ENCODE results near the gene ZDHHC11B. TPM values are rescaled to one million over a fixed set of nuclear protein-coding genes. Genes with fewer than 3 reads are reported as not detected.
"Not testable (repeated sequence)": the region's sequence is repeated elsewhere in the genome, so short reads cannot be mapped to it uniquely, and the experiment has no call there.

The ZDHHC11B gene
- total RNA-seq, 4 donors from 2014 or later: 2.2 to 11.7 (median 6.2) TPM

DNA sequence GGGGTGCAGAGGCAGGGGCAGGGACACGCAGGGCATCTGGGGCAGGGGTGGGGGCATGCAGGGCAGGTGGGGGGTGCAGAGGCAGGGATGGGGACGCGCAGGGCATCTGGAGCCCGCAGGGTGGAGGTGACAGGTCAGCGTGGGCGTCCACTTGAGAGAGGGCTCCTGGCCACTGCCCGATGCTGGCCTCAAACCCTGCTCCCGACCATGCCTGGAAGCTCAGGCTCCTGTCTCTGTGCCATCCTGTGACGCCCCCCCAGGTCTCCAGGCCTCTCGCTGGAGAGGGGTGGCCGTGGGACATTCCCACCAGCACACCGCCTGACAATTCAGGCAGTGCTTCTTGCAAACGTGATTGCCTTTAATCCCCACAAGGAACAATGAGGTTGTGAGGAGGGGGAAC is 33.0 kb downstream of the ZDHHC11B start:
- Histone ChIP-seq H3K4me1 (peaks cover 4 to 5% (median 5%) of the 10 kb centered on the region in 4 donors), H3K9me3 (no peaks in the 10 kb centered on the region), H3K27ac (replicated peaks in 1 of 4) (no peak overlapping the region), H3K27me3 (no peaks in the 10 kb centered on the region), H3K4me3 (no peak overlapping the region), H3K36me3 (peaks cover 0 to 25% (median 4%) of the 10 kb centered on the region in 4 donors)
- peak; percentile 2 for DNase-seq (ENCODE audit: extremely low spot score)
- TF ChIP-seq POLR2A (IDR thresholded peaks at IDR 0.05; ENCODE audit: low read depth) (no peak), POLR2AphosphoS5 (IDR thresholded peaks at IDR 0.05) (no peak), EP300 (IDR thresholded peaks at IDR 0.05) (no peak)
- TF ChIP-seq, protein P1, sequence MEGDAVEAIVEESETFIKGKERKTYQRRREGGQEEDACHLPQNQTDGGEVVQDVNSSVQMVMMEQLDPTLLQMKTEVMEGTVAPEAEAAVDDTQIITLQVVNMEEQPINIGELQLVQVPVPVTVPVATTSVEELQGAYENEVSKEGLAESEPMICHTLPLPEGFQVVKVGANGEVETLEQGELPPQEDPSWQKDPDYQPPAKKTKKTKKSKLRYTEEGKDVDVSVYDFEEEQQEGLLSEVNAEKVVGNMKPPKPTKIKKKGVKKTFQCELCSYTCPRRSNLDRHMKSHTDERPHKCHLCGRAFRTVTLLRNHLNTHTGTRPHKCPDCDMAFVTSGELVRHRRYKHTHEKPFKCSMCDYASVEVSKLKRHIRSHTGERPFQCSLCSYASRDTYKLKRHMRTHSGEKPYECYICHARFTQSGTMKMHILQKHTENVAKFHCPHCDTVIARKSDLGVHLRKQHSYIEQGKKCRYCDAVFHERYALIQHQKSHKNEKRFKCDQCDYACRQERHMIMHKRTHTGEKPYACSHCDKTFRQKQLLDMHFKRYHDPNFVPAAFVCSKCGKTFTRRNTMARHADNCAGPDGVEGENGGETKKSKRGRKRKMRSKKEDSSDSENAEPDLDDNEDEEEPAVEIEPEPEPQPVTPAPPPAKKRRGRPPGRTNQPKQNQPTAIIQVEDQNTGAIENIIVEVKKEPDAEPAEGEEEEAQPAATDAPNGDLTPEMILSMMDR (IDR thresholded peaks at IDR 0.05): no peak
- intact Hi-C loops (cut with DNase I): no loop called here
- 72% methylated on average over 13 of the region's 13 CpGs for WGBS

DNA sequence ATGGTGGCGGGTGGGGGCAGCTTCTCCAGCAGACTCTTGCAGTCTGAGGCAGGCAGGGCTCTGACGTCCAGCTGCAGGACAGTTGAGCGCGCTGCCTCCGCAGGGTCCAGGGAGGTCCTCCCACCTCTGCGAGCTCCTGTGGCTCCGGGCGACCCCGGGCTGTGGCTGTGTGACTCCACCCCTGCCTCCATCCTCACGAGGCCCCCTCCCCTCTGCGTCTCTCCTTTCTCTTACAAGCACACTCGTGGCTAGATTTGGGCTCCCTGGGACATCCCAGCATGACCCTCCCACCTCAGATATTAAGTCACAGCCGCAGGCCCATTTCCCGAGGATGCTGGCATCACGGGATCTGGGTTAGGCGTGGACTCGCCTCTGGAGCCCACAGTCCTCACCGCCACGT is 34.3 kb downstream of the ZDHHC11B start:
- H3K4me3 ChIP-seq; H3K9me3 ChIP-seq; intact Hi-C loops (cut with DNase I); H3K27ac ChIP-seq (replicated peaks in 1 of 4); H3K27me3 ChIP-seq; H3K4me1 ChIP-seq: not testable (repeated sequence)
- peak; percentile 4 for DNase-seq (ENCODE audit: extremely low spot score)
- 84% methylated on average over 19 of the region's 19 CpGs for WGBS
- peaks cover 6 to 36% (median 9%) of the 10 kb centered on the region in 4 donors for H3K36me3 ChIP-seq

DNA sequence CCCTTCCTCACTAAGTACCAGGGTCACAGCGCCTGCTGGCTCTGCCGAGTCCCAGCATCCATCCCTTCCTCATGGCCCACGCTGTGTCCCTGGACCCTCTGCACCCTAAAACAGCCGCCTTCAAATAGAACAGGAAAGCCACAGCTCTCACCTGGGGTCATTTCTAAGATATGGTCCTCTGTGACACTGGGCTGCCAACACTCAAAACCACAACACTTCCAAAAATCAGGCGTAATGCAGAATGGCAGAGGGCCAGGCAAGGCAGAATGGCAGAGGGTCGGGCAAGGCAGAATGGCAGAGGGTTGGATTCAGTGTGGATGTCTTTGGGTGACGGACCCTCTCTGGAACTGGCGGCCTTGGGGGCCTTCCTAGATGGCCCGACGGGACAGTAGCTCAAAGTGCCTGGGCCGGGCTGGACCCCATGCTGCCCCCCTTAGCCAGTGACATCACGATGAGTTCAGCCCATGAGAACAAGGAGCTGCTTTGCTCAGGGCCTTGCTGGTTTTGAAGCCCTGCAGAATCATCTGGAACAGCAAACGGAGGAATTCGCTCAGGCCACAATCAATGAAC is 35.3 kb downstream of the ZDHHC11B start:
- peaks cover 8 to 42% (median 11%) of the 10 kb centered on the region in 4 donors for H3K36me3 ChIP-seq
- H3K9me3 ChIP-seq: no peaks in the 10 kb centered on the region
- no peaks in the 10 kb centered on the region for H3K27me3 ChIP-seq
- TF ChIP-seq EP300 (IDR thresholded peaks at IDR 0.05): no peak
- H3K27ac ChIP-seq (replicated peaks in 1 of 4): no peak overlapping the region
- DNase-seq (ENCODE audit: extremely low spot score): peak; percentile 26
- no peaks in the 10 kb centered on the region for H3K4me1 ChIP-seq
- no peak overlapping the region for H3K4me3 ChIP-seq
- 90% methylated on average over 14 of the region's 14 CpGs for WGBS
- intact Hi-C loops (cut with DNase I): no loop called here

DNA sequence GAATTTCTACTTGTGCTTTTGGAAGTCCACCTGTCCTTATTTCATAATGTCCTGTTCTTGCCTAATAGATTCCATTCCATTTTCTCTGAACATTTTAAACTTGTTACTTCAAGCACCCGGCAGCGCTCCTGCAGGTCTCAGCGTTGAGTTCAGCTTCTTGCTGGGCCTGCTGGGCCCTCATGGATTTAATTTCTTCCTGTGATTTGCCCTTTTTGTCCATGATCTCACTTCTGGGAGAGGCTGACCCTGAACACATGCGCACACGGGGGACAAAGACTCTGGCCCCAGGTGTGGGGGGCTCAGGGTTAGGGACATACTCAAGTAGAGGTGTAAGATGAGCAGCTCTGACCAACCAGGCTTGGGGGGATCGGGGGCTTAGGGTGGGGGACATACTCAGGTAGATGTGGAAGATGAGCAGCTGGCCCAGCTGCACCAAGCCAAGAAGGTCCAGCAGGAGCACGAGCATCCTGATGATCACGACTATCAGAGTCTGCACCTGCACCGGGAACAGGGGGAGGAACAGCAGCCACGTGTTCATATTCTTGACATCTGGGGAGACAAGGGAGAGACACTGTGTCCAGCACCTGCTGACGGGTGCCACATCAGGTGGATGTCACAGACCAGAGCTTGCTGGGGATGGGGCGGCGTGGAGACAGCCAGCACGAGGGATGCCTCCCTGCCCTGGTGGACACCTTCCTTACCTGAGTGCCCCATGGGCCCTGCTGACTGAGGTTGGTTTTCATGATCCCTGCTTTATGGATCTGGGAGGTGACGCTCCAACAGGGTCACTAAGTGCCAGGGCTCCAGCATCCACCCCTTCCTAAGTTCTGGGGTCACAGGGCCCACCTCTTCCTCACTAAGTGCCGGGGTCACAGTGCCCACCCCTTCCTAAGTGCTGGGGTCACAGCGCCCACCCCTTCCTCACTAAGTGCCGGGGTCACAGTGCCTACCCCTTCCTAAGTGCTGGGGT is 36.2 kb downstream of the ZDHHC11B start:
- H3K27ac ChIP-seq (replicated peaks in 1 of 4); H3K27me3 ChIP-seq; H3K4me3 ChIP-seq; intact Hi-C loops (cut with DNase I); H3K4me1 ChIP-seq; H3K9me3 ChIP-seq: not testable (repeated sequence)
- WGBS: 80% methylated on average over 16 of the region's 18 CpGs
- peaks cover 15 to 49% (median 16%) of the 10 kb centered on the region in 4 donors for H3K36me3 ChIP-seq
- DNase-seq (ENCODE audit: extremely low spot score): peak; percentile 21

DNA sequence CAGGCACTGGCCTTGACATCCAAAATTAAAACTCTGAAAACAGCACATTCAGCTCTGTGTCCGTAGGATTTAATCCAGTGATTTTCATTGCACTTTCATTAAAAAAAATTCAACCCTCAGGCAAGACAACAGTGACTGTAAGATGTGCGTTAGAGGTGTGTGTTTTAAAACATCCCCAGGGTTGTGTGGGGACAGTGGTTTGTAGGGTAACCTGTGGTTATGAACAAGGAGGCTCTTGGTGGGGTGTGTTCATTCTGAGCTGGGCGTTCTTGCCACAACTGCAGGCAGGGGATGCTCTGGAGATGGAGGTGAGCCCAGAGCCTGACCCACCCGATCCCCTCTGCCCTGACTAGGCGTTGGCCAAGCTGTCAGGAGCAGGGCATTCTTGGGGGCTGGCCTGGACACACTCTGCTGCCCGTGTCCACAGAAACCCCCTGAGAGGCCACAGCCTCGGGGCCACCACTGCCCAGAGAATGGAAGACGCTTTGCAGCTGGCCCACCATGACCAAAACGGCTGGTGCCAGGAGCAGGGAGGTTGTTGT is 37.2 kb downstream of the ZDHHC11B start:
- 97% methylated on average over 4 of the region's 9 CpGs for WGBS
- H3K27ac ChIP-seq (replicated peaks in 1 of 4); intact Hi-C loops (cut with DNase I); H3K27me3 ChIP-seq; H3K9me3 ChIP-seq; H3K4me1 ChIP-seq; H3K4me3 ChIP-seq; DNase-seq (ENCODE audit: extremely low spot score): not testable (repeated sequence)
- H3K36me3 ChIP-seq: peaks cover 15 to 49% (median 16%) of the 10 kb centered on the region in 4 donors

DNA sequence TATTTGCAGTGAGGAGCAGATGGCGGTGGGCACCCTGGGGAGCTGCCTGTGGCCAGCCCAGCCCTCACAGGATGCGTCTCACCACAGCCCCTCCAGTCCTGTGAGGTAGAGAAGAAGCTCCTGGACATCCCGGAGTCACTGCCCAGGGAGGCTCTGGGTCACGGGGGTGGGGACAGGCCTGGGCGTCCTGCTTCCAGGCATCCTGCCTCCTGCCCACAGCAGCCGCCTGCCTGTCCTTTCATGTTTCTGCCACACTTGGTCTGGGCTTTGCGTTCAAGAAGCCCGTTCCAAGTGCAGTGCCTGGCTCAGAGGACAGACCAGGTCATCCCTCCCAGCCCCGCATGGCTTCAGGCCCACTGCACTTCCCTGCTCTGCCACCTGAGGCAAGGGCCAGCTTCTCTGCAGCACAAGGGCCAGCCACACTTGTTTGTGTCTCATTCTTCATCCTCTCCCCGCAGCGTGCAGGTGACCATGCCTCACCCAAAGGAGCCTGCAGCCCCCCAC is 38.2 kb downstream of the ZDHHC11B start:
- intact Hi-C loops (cut with DNase I): no loop called here
- H3K27me3 ChIP-seq: no peaks in the 10 kb centered on the region
- no peaks in the 10 kb centered on the region for H3K9me3 ChIP-seq
- peaks cover 15 to 49% (median 16%) of the 10 kb centered on the region in 4 donors for H3K36me3 ChIP-seq
- H3K4me3 ChIP-seq: no peak overlapping the region
- TF ChIP-seq POLR2AphosphoS5 (IDR thresholded peaks at IDR 0.05) (no peak), EP300 (IDR thresholded peaks at IDR 0.05) (no peak), POLR2A (IDR thresholded peaks at IDR 0.05; ENCODE audit: low read depth) (no peak)
- TF ChIP-seq, protein P1 (IDR thresholded peaks at IDR 0.05): no peak
- DNase-seq (ENCODE audit: extremely low spot score): peak; percentile 78
- H3K27ac ChIP-seq (replicated peaks in 1 of 4): no peak overlapping the region
- WGBS: 89% methylated on average over 11 of the region's 11 CpGs
- H3K4me1 ChIP-seq: no peaks in the 10 kb centered on the region

DNA sequence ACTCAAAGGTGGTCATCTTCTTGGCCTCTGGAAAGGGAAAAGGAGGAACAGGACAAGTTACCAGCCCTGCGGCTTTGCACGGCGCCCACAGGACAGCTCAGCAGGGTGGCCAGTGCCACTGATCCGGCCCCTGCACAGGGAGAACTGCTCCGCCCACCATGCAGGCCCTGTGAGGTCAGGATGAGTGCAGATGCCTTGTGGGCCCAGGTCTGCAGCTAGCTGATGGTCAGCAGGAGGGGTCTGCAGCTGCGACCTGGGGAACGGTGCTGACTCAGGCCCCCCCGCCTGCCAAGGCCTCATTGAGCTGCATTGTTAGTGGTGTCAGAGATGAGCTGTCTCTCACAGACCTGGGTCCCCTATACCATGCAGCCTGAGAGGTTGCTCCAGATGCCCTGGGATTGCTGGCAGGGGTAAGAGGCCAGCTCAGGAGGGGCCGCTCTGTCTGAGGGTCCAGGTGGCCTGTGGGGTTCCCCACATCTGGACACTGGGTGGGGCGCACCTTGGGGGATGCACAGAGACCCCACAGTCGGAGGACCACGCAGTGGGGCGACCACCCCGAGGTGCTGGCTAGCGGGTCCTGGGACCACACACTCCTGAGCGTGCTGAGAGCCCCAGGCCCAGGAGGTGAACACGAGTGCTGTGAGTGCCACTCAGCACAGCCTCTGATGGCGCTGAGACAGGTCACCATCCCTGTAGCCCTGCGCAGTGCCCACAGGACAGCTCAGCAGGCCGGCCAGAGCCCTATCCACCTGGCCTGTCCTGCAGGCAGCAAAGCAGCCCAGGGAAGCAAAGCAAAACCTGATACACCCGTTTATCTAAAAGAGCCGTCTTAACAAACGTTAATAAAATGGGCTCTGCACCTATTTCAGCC is 39.0 kb downstream of the ZDHHC11B start:
- peak; percentile 66 for DNase-seq (ENCODE audit: extremely low spot score)
- intact Hi-C loops (cut with DNase I): loop anchor here (2.0 kb wide), 1 partner anchor 95 kb away; no protein-coding TSS in a partner anchor
- H3K27ac ChIP-seq (replicated peaks in 1 of 4); H3K9me3 ChIP-seq; H3K4me3 ChIP-seq; H3K27me3 ChIP-seq; H3K4me1 ChIP-seq: not testable (repeated sequence)
- H3K36me3 ChIP-seq: peaks cover 15 to 49% (median 16%) of the 10 kb centered on the region in 4 donors
- WGBS: 92% methylated on average over 21 of the region's 23 CpGs

DNA sequence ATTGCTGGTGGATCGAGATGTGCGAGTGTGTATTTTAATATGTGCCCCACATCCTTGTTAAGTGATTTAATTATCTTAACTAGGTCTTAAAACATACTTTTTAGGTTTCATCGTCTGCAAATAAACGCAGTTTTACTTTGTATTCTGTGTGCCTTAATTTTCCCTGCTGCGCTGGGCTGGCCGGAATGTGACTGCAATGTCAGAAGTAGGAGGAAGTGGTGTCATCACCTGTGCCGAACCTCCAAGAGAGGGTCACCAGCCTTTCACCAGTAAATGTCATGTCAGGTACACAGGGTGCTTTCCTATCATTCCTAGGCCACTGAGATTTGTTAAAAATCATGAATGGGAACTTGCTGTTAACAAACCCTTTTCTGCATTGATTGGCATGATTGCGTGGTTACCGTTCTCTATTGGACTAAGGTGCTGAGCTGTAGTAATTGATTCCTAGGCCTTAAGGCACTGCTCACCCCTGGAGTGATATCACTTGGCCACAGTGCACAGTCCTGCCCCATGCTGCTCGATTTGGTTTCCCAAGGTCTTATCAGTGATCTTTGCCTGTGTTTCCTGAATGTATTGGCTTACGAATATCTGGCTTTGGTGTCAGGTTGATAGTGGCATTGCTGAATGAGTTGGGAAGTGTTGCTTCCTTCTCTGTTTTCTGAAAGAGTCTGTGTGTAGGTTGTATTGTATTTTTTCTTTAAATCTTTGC is 40.7 kb downstream of the ZDHHC11B start:
- not testable (repeated sequence) for H3K27ac ChIP-seq (replicated peaks in 1 of 4); H3K27me3 ChIP-seq; H3K9me3 ChIP-seq; H3K4me3 ChIP-seq; H3K4me1 ChIP-seq
- peak; percentile 50 for DNase-seq (ENCODE audit: extremely low spot score)
- intact Hi-C loops (cut with DNase I): loop anchor here (2.0 kb wide), 1 partner anchor 97 kb away; no protein-coding TSS in a partner anchor
- 88% methylated on average over 11 of the region's 11 CpGs for WGBS
- H3K36me3 ChIP-seq: peaks cover 14 to 38% (median 15%) of the 10 kb centered on the region in 4 donors

All from esophagus muscularis mucosa (tissue), 4 donors.